ENCODE results near the gene ACBD6. TPM values are rescaled to one million over a fixed set of nuclear protein-coding genes. Genes with fewer than 3 reads are reported as not detected.
"Not testable (repeated sequence)": the region's sequence is repeated elsewhere in the genome, so short reads cannot be mapped to it uniquely, and the experiment has no call there.

Gene ACBD6
- polyA plus RNA-seq (2013): 72.2 TPM

DNA sequence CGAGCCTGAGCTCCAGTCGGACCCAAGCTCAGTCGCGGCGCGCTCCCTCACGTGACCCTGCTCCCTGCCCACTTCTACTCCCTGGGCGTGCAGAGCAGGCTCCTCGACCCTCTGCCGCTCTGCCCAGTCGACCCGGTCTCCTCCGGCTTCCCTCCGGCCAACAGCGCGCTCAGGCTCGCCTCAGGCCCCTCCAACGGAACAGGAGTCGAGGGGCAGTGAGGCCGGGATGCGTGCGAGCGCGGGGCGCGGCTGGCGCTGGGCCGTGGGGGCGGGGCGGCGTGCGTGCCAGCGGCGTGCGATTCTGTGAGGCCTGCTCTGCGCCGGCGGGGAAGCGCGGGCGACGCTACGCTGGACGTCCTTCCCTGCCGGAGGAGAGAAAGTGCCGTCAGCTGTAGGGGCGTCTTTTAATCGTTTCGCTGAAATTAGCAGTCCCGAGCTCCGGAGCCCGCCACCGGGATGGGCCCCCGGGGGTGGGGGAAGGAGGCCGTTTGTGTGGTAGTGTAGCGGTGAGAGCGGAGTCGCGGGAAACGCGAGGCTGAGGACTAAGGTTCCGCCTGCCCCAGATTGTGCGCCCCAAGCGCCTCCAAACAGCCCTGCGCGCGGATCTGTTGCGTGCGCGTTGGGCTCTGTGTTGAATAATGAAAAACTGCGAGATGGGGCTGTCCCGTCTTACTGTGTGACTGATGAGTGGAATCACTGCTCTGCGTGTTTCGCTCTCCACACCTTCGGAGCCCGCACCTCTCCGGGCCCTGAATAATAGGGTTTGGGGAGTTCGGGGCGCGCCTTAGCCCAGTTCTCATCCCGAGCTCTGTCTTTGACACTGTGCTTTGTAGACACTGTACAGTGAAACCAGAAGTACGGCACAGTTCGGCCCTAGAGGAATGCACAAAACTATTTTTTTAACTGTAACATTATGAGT, at the start of gene ACBD6:
TSS of gene ACBD6 (minus strand) at position 217 of the 919 bp plus-strand sequence. CDS start 311 bp downstream, outside the sequence.
- CTCF ChIA-PET: interaction anchor here (0.8 to 3.6 kb wide), 11 partner anchors 8 to 651 kb away, joined by 3 to 11 read pairs (median 4); no protein-coding TSS in a partner anchor
- H3K9me3 ChIP-seq (ENCODE audit: control extremely low read depth in 1 of 5, control insufficient read depth in 4 of 5, insufficient read depth in 2 of 5, low read depth in 1 of 5, low read length in 4 of 5): no peaks in the 10 kb centered on the region
- no peaks in the 10 kb centered on the region for H3K27me3 ChIP-seq (replicated peaks in 2 of 5; ENCODE audit: control insufficient read depth in 4 of 5, insufficient read depth in 5 of 5, low read length in 4 of 5)
- peaks cover 0 to 2% (median 0%) of the 10 kb centered on the region in 4 experiments for H3K36me3 ChIP-seq (ENCODE audit: control insufficient read depth in 4 of 4, insufficient read depth in 4 of 4, low read length in 3 of 4)
- H3K27ac ChIP-seq (ENCODE audit: insufficient read depth in 1 of 2, low read depth in 1 of 2, low read length in 2 of 2, poor library complexity in 1 of 2, severe bottlenecking in 2 of 2): peak within 1 kb of the TSS; percentile 97 to 98
- peak; percentile 89 to 95 (median 94) for DNase-seq
- peak within 1 kb of the TSS; percentile 81 to 100 (median 95) for H3K4me3 ChIP-seq (ENCODE audit: control insufficient read depth in 1 of 7, extremely low read depth in 1 of 7, insufficient read depth in 4 of 7, low read depth in 2 of 7, low read length in 6 of 7)
- H3K4me1 ChIP-seq (ENCODE audit: control extremely low read depth in 1 of 4, control insufficient read depth in 4 of 4, insufficient read depth in 4 of 4, low read length in 3 of 4): peaks cover 9 to 35% (median 20%) of the 10 kb centered on the region in 4 experiments
- 0% methylated on average over 69 of the region's 83 CpGs for WGBS (ENCODE audit: insufficient coverage)
- POLR2A ChIA-PET: interaction anchor here (0.6 to 1.1 kb wide), 2 partner anchors 347 to 683 kb away, joined by 3 to 6 read pairs; no protein-coding TSS in a partner anchor

- Histone ChIP-seq H3K4me3 (ENCODE audit: control insufficient read depth in 1 of 7, extremely low read depth in 1 of 7, insufficient read depth in 4 of 7, low read depth in 2 of 7, low read length in 6 of 7) (no peak overlapping the region), H3K9me3 (ENCODE audit: control extremely low read depth in 1 of 5, control insufficient read depth in 4 of 5, insufficient read depth in 2 of 5, low read depth in 1 of 5, low read length in 4 of 5) (no peaks in the 10 kb centered on the region)
- no peak for DNase-seq
Observed at GRCh38 chr1:180551997-180552396, 49.6 kb upstream of the ACBD6 start.

GRCh38 chr1:180550241-180550640, 47.9 kb upstream of the ACBD6 start:
- no peaks in the 10 kb centered on the region for H3K36me3 ChIP-seq (ENCODE audit: control insufficient read depth in 4 of 4, insufficient read depth in 4 of 4, low read length in 3 of 4)
- no peaks in the 10 kb centered on the region for H3K9me3 ChIP-seq (ENCODE audit: control extremely low read depth in 1 of 5, control insufficient read depth in 4 of 5, insufficient read depth in 2 of 5, low read depth in 1 of 5, low read length in 4 of 5)
- no peaks in the 10 kb centered on the region for H3K4me1 ChIP-seq (ENCODE audit: control extremely low read depth in 1 of 4, control insufficient read depth in 4 of 4, insufficient read depth in 4 of 4, low read length in 3 of 4)
- H3K4me3 ChIP-seq (ENCODE audit: control insufficient read depth in 1 of 7, extremely low read depth in 1 of 7, insufficient read depth in 4 of 7, low read depth in 2 of 7, low read length in 6 of 7): no peak overlapping the region
- POLR2A ChIA-PET: no interaction called here
- H3K27me3 ChIP-seq (replicated peaks in 2 of 5; ENCODE audit: control insufficient read depth in 4 of 5, insufficient read depth in 5 of 5, low read length in 4 of 5): no peaks in the 10 kb centered on the region
- WGBS (ENCODE audit: insufficient coverage): 67% methylated on average over 2 of the region's 3 CpGs
- no peak for DNase-seq
- CTCF ChIA-PET: interaction anchor here (1.1 kb wide), 1 partner anchor 9 kb away, joined by 3 read pairs; no protein-coding TSS in a partner anchor
- H3K27ac ChIP-seq (ENCODE audit: insufficient read depth in 1 of 2, low read depth in 1 of 2, low read length in 2 of 2, poor library complexity in 1 of 2, severe bottlenecking in 2 of 2): no peak overlapping the region

More at GRCh38 chr1:180551997-180552396, 49.6 kb upstream of the ACBD6 start:
- ChIA-PET CTCF (interaction anchor here (0.6 kb wide), 1 partner anchor 321 kb away, joined by 5 read pairs; no protein-coding TSS in a partner anchor), POLR2A (no interaction called here)
- 100% methylated on average over 1 of the region's 1 CpG for WGBS (ENCODE audit: insufficient coverage)
- Histone ChIP-seq H3K4me1 (ENCODE audit: control extremely low read depth in 1 of 4, control insufficient read depth in 4 of 4, insufficient read depth in 4 of 4, low read length in 3 of 4) (no peaks in the 10 kb centered on the region), H3K27me3 (replicated peaks in 2 of 5; ENCODE audit: control insufficient read depth in 4 of 5, insufficient read depth in 5 of 5, low read length in 4 of 5) (no peaks in the 10 kb centered on the region), H3K36me3 (ENCODE audit: control insufficient read depth in 4 of 4, insufficient read depth in 4 of 4, low read length in 3 of 4) (no peaks in the 10 kb centered on the region), H3K27ac (ENCODE audit: insufficient read depth in 1 of 2, low read depth in 1 of 2, low read length in 2 of 2, poor library complexity in 1 of 2, severe bottlenecking in 2 of 2) (no peak overlapping the region)

DNA sequence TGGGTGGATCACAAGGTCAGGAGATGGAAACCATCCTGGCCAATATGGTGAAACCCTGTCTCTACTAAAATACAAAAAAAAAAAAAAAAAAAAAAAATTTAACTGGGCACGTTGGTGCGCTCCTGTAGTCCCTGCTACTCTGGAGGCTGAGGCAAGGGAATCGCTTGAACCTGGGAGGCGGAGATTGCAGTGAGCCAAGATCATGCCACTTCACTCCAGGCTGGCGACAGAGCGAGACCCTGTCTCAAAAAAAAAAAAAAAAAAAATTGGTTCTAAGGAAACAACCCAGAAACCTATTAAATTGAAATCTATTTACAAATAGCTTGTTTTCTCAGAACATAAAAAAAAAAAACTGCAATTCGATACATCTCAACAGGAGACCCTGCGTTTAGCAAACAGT, 47.4 kb upstream of the ACBD6 start:
- H3K4me1 ChIP-seq (ENCODE audit: control extremely low read depth in 1 of 4, control insufficient read depth in 4 of 4, insufficient read depth in 4 of 4, low read length in 3 of 4); H3K27ac ChIP-seq (ENCODE audit: insufficient read depth in 1 of 2, low read depth in 1 of 2, low read length in 2 of 2, poor library complexity in 1 of 2, severe bottlenecking in 2 of 2); DNase-seq; H3K4me3 ChIP-seq (ENCODE audit: control insufficient read depth in 1 of 7, extremely low read depth in 1 of 7, insufficient read depth in 4 of 7, low read depth in 2 of 7, low read length in 6 of 7); H3K27me3 ChIP-seq (replicated peaks in 2 of 5; ENCODE audit: control insufficient read depth in 4 of 5, insufficient read depth in 5 of 5, low read length in 4 of 5); POLR2A ChIA-PET; H3K9me3 ChIP-seq (ENCODE audit: control extremely low read depth in 1 of 5, control insufficient read depth in 4 of 5, insufficient read depth in 2 of 5, low read depth in 1 of 5, low read length in 4 of 5); H3K36me3 ChIP-seq (ENCODE audit: control insufficient read depth in 4 of 4, insufficient read depth in 4 of 4, low read length in 3 of 4): not testable (repeated sequence)
- WGBS (ENCODE audit: insufficient coverage): 96% methylated on average over 6 of the region's 8 CpGs
- CTCF ChIA-PET: interaction anchor here (1.1 kb wide), 1 partner anchor 9 kb away, joined by 3 read pairs; no protein-coding TSS in a partner anchor

- POLR2A ChIA-PET: no interaction called here
- no peaks in the 10 kb centered on the region for H3K4me1 ChIP-seq (ENCODE audit: control extremely low read depth in 1 of 4, control insufficient read depth in 4 of 4, insufficient read depth in 4 of 4, low read length in 3 of 4)
- no peaks in the 10 kb centered on the region for H3K9me3 ChIP-seq (ENCODE audit: control extremely low read depth in 1 of 5, control insufficient read depth in 4 of 5, insufficient read depth in 2 of 5, low read depth in 1 of 5, low read length in 4 of 5)
- H3K27me3 ChIP-seq (replicated peaks in 2 of 5; ENCODE audit: control insufficient read depth in 4 of 5, insufficient read depth in 5 of 5, low read length in 4 of 5): no peaks in the 10 kb centered on the region
- no peaks in the 10 kb centered on the region for H3K36me3 ChIP-seq (ENCODE audit: control insufficient read depth in 4 of 4, insufficient read depth in 4 of 4, low read length in 3 of 4)
- H3K4me3 ChIP-seq (ENCODE audit: control insufficient read depth in 1 of 7, extremely low read depth in 1 of 7, insufficient read depth in 4 of 7, low read depth in 2 of 7, low read length in 6 of 7): no peak overlapping the region
- DNase-seq: no peak
- CTCF ChIA-PET: interaction anchor here (1.1 to 1.3 kb wide), 2 partner anchors 8 to 11 kb away, joined by 3 to 6 read pairs; no protein-coding TSS in a partner anchor
- H3K27ac ChIP-seq (ENCODE audit: insufficient read depth in 1 of 2, low read depth in 1 of 2, low read length in 2 of 2, poor library complexity in 1 of 2, severe bottlenecking in 2 of 2): no peak overlapping the region
- WGBS (ENCODE audit: insufficient coverage): 100% methylated on average over 2 of the region's 7 CpGs
Observed at GRCh38 chr1:180548686-180549317, 46.4 kb upstream of the ACBD6 start.

DNA sequence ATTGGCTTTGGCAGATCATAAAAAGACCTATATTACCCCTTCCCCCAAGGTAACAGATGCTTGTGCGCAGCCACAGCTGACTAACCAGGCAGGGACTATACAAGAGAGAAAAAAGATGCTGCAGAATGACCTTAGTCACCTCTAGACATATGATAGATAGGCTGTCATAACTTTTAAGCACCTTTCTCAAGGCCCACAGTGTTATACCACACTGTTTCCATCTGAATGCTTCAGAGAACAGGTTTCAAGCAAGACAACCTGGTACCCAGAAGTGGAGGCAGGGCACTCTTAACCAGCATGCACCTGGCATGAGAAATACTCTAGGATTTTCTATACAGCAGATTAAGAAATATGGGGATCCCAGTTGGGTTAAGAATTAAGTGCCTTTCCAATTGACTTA, 43.6 kb upstream of the ACBD6 start:
- ChIA-PET POLR2A (no interaction called here), CTCF (no interaction called here)
- Histone ChIP-seq H3K9me3 (ENCODE audit: control extremely low read depth in 1 of 5, control insufficient read depth in 4 of 5, insufficient read depth in 2 of 5, low read depth in 1 of 5, low read length in 4 of 5) (no peaks in the 10 kb centered on the region), H3K4me3 (ENCODE audit: control insufficient read depth in 1 of 7, extremely low read depth in 1 of 7, insufficient read depth in 4 of 7, low read depth in 2 of 7, low read length in 6 of 7) (no peak overlapping the region), H3K27me3 (replicated peaks in 2 of 5; ENCODE audit: control insufficient read depth in 4 of 5, insufficient read depth in 5 of 5, low read length in 4 of 5) (no peaks in the 10 kb centered on the region), H3K36me3 (ENCODE audit: control insufficient read depth in 4 of 4, insufficient read depth in 4 of 4, low read length in 3 of 4) (no peaks in the 10 kb centered on the region), H3K27ac (ENCODE audit: insufficient read depth in 1 of 2, low read depth in 1 of 2, low read length in 2 of 2, poor library complexity in 1 of 2, severe bottlenecking in 2 of 2) (no peak overlapping the region), H3K4me1 (ENCODE audit: control extremely low read depth in 1 of 4, control insufficient read depth in 4 of 4, insufficient read depth in 4 of 4, low read length in 3 of 4) (no peaks in the 10 kb centered on the region)
- no peak for DNase-seq
- WGBS (ENCODE audit: insufficient coverage): 100% methylated on average over 1 of the region's 1 CpG

GRCh38 chr1:180544050-180544449, 41.7 kb upstream of the ACBD6 start:
- no peak for DNase-seq
- H3K9me3 ChIP-seq (ENCODE audit: control extremely low read depth in 1 of 5, control insufficient read depth in 4 of 5, insufficient read depth in 2 of 5, low read depth in 1 of 5, low read length in 4 of 5): no peaks in the 10 kb centered on the region
- H3K27me3 ChIP-seq (replicated peaks in 2 of 5; ENCODE audit: control insufficient read depth in 4 of 5, insufficient read depth in 5 of 5, low read length in 4 of 5): no peaks in the 10 kb centered on the region
- CTCF ChIA-PET: no interaction called here
- no peak overlapping the region for H3K4me3 ChIP-seq (ENCODE audit: control insufficient read depth in 1 of 7, extremely low read depth in 1 of 7, insufficient read depth in 4 of 7, low read depth in 2 of 7, low read length in 6 of 7)
- H3K4me1 ChIP-seq (ENCODE audit: control extremely low read depth in 1 of 4, control insufficient read depth in 4 of 4, insufficient read depth in 4 of 4, low read length in 3 of 4): no peaks in the 10 kb centered on the region
- WGBS (ENCODE audit: insufficient coverage): 100% methylated on average over 3 of the region's 4 CpGs
- H3K27ac ChIP-seq (ENCODE audit: insufficient read depth in 1 of 2, low read depth in 1 of 2, low read length in 2 of 2, poor library complexity in 1 of 2, severe bottlenecking in 2 of 2): no peak overlapping the region
- POLR2A ChIA-PET: no interaction called here
- H3K36me3 ChIP-seq (ENCODE audit: control insufficient read depth in 4 of 4, insufficient read depth in 4 of 4, low read length in 3 of 4): no peaks in the 10 kb centered on the region

Measured in common myeloid progenitor, CD34-positive (primary cell).